HFFc6 (cell line): ENCODE results near the gene WDR12. TPM values are rescaled to one million over a fixed set of nuclear protein-coding genes. Genes with fewer than 3 reads are reported as not detected.
"Not testable (repeated sequence)": the region's sequence is repeated elsewhere in the genome, so short reads cannot be mapped to it uniquely, and the experiment has no call there.

Experiments
- DNase-seq: peaks from one replicate; pipeline ENCODE4 v3.0.0-alpha.2; 2018
- H3K27ac Mint-ChIP-seq: 2 replicates; pipeline ENCODE4 v1.8.0; 2020; ENCODE audit warnings: mild to moderate bottlenecking, mixed read lengths
- H3K27me3 Mint-ChIP-seq: 2 replicates; pipeline ENCODE4 v1.8.0; 2021; ENCODE audit warnings: mild to moderate bottlenecking, moderate library complexity, mixed read lengths; ENCODE audit not compliant: insufficient read depth
- H3K36me3 Mint-ChIP-seq: 2 replicates; pipeline ENCODE4 v1.8.0; 2021; ENCODE audit warnings: low read depth, mixed read lengths
- H3K4me1 Mint-ChIP-seq: 2 replicates; pipeline ENCODE4 v1.8.0; 2020; ENCODE audit warnings: low read depth, mixed read lengths
- H3K4me3 Mint-ChIP-seq: 2 replicates; pipeline ENCODE4 v1.8.0; 2020; ENCODE audit warnings: mild to moderate bottlenecking, moderate library complexity, mixed read lengths
- H3K9me3 Mint-ChIP-seq: 2 replicates; pipeline ENCODE4 v1.8.0; 2020; ENCODE audit warnings: mild to moderate bottlenecking, mixed read lengths
- total RNA-seq, 6 experiments: library from RNA; stranded (reverse); fragmentation: NEBNext Ultra II Directional; extraction: Animal tissue kit (Norgen Biotek cat#: 25700); gene quantifications; 2 replicates in 1 of 6; 3 replicates in 5 of 6; pipeline ENCODE4 v1.2.3, GENCODE V29; 2021
- TF ChIP-seq, protein P1 (sequence below): fragments of 200-600 bp; sonication (generic); IDR thresholded peaks from 2 replicates; pipeline ENCODE4 v1.5.0; 2021; ENCODE audit warnings: antibody characterized with exemption, mild to moderate bottlenecking

WDR12 gene
- total RNA-seq, 6 experiments from 2014 or later, result 48.4 to 77.0 (median 56.1) TPM

DNA sequence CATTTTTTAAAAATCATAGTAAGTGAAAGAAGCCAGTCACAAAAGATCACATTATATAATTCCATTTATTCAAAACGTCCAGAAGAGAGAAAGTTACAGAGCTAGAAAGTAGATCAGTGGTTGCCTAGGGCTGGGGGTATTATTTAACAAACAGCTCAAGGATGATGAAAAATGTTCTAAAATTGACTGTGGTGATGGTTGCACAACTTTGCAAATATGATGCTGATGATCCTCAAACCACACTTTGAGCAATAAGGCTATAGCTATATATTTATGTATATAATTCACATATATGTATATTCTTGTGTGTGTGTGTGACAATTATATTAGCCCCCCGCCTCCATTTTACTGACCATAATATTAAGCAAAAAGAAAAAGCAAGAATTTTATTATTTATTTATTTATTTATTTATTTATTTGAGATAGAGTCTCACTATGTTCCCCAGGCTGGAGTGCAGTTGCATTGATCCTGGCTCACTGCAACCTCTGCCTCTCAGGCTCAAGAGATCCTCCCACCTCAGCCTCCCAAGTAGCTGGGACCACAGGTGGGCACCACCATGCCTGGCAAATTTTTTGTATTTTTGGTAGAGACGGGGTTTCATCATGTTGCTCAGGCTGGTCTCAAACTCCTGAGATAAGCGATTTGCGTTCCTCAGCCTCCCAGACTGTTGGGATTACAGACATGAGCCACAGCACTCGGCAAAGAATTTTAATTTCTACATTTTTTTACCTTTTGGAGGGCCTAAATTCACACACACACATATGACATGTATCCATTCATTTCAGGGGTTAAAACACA, 1.9 kb downstream of the WDR12 start:
- Mint-ChIP-seq H3K4me3 (peak overlapping the region; percentile 96), H3K4me1 (peaks cover 37% of the 10 kb centered on the region), H3K27ac (no peak overlapping the region), H3K27me3 (no peaks in the 10 kb centered on the region), H3K9me3 (peaks cover 4% of the 10 kb centered on the region; the same call in 1 of the 2 replicates), H3K36me3 (peaks cover 16% of the 10 kb centered on the region)
- no peak for DNase-seq
- TF ChIP-seq, protein P1, sequence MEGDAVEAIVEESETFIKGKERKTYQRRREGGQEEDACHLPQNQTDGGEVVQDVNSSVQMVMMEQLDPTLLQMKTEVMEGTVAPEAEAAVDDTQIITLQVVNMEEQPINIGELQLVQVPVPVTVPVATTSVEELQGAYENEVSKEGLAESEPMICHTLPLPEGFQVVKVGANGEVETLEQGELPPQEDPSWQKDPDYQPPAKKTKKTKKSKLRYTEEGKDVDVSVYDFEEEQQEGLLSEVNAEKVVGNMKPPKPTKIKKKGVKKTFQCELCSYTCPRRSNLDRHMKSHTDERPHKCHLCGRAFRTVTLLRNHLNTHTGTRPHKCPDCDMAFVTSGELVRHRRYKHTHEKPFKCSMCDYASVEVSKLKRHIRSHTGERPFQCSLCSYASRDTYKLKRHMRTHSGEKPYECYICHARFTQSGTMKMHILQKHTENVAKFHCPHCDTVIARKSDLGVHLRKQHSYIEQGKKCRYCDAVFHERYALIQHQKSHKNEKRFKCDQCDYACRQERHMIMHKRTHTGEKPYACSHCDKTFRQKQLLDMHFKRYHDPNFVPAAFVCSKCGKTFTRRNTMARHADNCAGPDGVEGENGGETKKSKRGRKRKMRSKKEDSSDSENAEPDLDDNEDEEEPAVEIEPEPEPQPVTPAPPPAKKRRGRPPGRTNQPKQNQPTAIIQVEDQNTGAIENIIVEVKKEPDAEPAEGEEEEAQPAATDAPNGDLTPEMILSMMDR, result no peak

DNA sequence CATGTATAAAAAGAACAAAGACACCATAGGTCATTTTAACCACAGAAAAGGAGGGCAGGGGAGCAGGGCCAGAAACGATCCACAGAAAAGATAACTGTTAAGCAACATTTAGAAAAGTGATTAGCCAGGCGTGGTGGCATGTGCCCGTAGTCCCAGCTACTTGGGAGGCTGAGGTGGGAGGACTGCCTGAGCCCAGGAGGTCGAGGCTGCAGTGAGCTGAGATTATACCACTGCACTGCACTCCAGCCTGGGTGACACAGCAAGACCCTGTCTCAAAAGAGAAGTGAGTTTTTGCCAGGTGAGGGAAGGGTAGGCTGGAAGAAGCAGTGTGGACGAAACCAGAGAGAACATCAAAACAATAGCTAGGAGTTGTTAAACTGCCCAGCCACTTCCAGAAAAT, 3.3 kb downstream of the WDR12 start:
- Mint-ChIP-seq H3K4me3 (no peak overlapping the region), H3K36me3 (peaks cover 26% of the 10 kb centered on the region), H3K9me3 (peaks cover 4% of the 10 kb centered on the region; the same call in 1 of the 2 replicates), H3K27me3 (no peaks in the 10 kb centered on the region), H3K27ac (no peak overlapping the region), H3K4me1 (peaks cover 35% of the 10 kb centered on the region)
- no peak for DNase-seq
- TF ChIP-seq, protein P1, result no peak

DNA sequence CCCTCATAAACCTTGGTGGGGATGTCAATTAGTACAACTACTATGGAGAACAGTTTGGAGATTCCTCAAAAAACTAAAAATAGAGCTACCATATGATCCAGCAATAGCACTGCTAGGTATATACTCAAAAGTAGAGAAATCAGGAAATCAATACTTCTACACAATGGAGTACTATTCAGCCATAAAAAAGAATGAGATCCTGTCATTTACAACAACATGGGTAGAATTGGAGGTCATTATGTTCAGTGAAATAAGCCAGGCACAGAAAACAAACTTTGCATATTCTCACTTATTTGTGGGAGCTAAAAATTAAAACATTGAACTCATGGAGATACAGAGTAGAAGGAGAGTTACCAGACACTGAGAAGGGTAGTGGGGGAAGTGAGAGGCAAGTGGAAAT, 6.0 kb downstream of the WDR12 start:
- not testable (repeated sequence) for DNase-seq, H3K27me3 Mint-ChIP-seq, H3K27ac Mint-ChIP-seq, H3K9me3 Mint-ChIP-seq, H3K4me3 Mint-ChIP-seq
- Mint-ChIP-seq H3K4me1 (peaks cover 27% of the 10 kb centered on the region), H3K36me3 (peaks cover 26% of the 10 kb centered on the region)

DNA sequence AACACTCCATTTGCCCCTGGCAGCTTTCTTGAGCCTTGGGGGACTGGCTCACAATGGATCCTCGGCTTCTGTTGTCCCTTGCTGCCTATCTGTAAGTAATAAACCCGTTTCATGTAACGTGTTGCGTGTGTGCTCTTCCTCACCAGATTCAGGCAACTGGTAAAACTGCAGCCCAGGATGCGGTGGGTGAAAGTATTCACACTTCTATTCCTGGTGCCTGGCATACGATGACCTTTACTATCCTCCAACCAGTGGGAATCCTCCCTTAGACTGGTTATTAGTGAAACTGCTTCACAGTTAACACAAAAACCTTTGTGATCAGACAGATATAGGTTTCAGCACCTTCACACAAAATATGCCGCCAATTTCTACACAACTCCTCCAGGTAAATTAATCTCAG, 26.3 kb downstream of the WDR12 start:
- H3K4me1 Mint-ChIP-seq, result peaks cover 24% of the 10 kb centered on the region
- no peaks in the 10 kb centered on the region for H3K27me3 Mint-ChIP-seq
- no peaks in the 10 kb centered on the region for H3K9me3 Mint-ChIP-seq
- H3K4me3 Mint-ChIP-seq, result no peak overlapping the region
- peaks cover 10% of the 10 kb centered on the region for H3K36me3 Mint-ChIP-seq
- H3K27ac Mint-ChIP-seq, result no peak overlapping the region
- no peak for DNase-seq
- TF ChIP-seq, protein P1, result no peak

DNA sequence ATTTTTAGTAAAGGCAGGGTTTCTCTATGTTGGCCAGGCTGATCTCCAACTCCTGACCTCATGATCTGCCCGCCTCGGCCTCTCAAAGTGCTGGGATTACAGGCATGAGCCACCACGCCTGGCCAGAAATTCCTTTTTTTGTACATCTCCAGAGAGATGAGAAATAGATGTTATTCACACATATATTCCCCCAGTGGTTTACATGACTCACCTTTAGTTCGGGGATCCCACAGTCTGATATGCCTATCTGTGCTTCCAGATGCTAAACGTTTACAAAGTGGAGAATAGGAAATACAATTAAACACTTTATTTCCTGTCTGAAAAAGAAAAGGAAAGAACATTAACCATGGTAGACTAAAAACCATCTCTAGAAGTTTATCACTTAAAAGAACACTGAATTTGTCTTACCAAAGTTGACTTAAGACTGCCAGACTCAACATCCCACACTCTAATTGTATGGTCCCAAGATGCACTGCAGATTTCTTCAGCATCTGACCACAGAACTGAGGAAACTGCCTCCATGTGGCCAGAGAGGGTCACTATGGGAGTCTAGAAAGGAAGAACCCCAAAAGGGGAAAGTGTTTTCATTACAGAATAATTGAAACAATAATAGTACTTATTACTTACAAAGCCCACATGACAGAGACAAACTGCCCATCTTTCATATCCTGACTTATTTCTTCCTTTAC, 27.3 kb downstream of the WDR12 start:
- Mint-ChIP-seq H3K9me3 (no peaks in the 10 kb centered on the region), H3K4me3 (no peak overlapping the region), H3K4me1 (peaks cover 24% of the 10 kb centered on the region), H3K27ac (peak overlapping the region; percentile 59), H3K36me3 (peaks cover 10% of the 10 kb centered on the region), H3K27me3 (no peaks in the 10 kb centered on the region)
- TF ChIP-seq, protein P1, result peak; percentile 62
- peak; percentile 56 for DNase-seq

DNA sequence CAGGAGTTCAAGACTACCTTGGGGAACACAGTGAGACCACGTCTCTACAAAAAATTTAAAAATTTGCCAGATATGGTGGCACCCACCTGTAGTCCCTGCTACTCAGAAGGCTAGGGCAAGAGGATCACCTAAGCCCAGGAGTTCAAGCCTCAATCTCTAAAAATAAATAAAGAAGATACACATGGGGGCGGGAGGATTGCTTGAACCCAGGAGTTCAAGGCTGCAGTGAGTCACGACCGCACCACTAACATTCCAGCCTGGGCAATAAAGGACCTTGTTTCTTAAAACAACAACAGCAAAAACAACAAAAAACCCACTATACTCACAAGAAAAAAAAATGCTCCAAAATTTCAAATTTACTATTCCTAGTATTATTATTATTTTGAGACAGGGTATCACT, 29.9 kb downstream of the WDR12 start:
- Mint-ChIP-seq H3K27ac (no peak overlapping the region), H3K27me3 (no peaks in the 10 kb centered on the region), H3K4me1 (peaks cover 24% of the 10 kb centered on the region), H3K9me3 (no peaks in the 10 kb centered on the region), H3K36me3 (peaks cover 10% of the 10 kb centered on the region; the same call in 1 of the 2 replicates), H3K4me3 (no peak overlapping the region)
- no peak for DNase-seq
- TF ChIP-seq, protein P1, result no peak
